K562 (cell line): Measurements from ENCODE around the gene PLA2G2E.

Experiments used
- CREM ChIP-seq: IDR thresholded peaks from 2 replicates; pipeline ENCODE4 v1.6.1; 2014; ENCODE audit warnings: antibody characterized with exemption, low read depth
- GATAD2B ChIP-seq: fragments of 450-650 bp; IDR thresholded peaks from 2 replicates; pipeline ENCODE4 v1.6.1; 2017; ENCODE audit warnings: mild to moderate bottlenecking, borderline replicate concordance
- HIVEP1 ChIP-seq: fragments of 250-450 bp; sonication (Bioruptor Pico); IDR thresholded peaks from 2 replicates; pipeline ENCODE4 v1.4.0; 2020; ENCODE audit warnings: mild to moderate bottlenecking
- JUN ChIP-seq, 2 experiments: sonication (generic) in 1 of 2; formaldehyde crosslinking in 1 of 2; IDR thresholded peaks; 2 replicates each; pipeline versions ENCODE4 v1.6.1 to v1.8.0; 2012 to 2022; ENCODE audit warnings: borderline replicate concordance in 2 of 2, mild to moderate bottlenecking in 2 of 2, improper control_type of control experiment in 1 of 2, low read depth in 1 of 2, low read length in 1 of 2, missing genetic modification reagents in 1 of 2
- KAT7 ChIP-seq: sonication (generic); formaldehyde crosslinking; IDR thresholded peaks from 2 replicates; pipeline ENCODE4 v1.8.0; 2022; ENCODE audit warnings: missing genetic modification reagents, mild to moderate bottlenecking, borderline replicate concordance
- MXI1 ChIP-seq: IDR thresholded peaks from 2 replicates; pipeline ENCODE4 v1.6.1; 2011; ENCODE audit warnings: low read depth, mild to moderate bottlenecking, improper control_type of control experiment, low read length
- TARDBP ChIP-seq: fragments of 450-650 bp; IDR thresholded peaks from 2 replicates; pipeline ENCODE4 v1.6.1; 2016
- TCF3 ChIP-seq: sonication (generic); formaldehyde crosslinking; IDR thresholded peaks from 2 replicates; pipeline ENCODE4 v1.4.0; 2020; ENCODE audit warnings: mild to moderate bottlenecking, missing genetic modification reagents
- ZFP1 ChIP-seq: fragments of 450-650 bp; formaldehyde crosslinking; IDR thresholded peaks from 2 replicates; pipeline ENCODE4 v1.4.0; 2020; ENCODE audit warnings: mild to moderate bottlenecking, mixed read lengths

GRCh38 chr1:19946971-19947370 lies 23.6 kb upstream of the PLA2G2E start:
- TF ChIP-seq GATAD2B, result no peak
- TF ChIP-seq ZFP1 (CRISPR knock-in tag), result no peak
- TF ChIP-seq MXI1, result no peak
- no peak for TF ChIP-seq KAT7 (CRISPR knock-in tag)
- no peak for TF ChIP-seq TARDBP
- no peak for TF ChIP-seq CREM
- TF ChIP-seq HIVEP1 (CRISPR knock-in tag), result no peak
- no peak for TF ChIP-seq TCF3 (CRISPR knock-in tag)
- no peak for TF ChIP-seq JUN (IDR thresholded peaks at IDR 0.05; ENCODE audit: borderline replicate concordance, low read depth, low read length)
- TF ChIP-seq JUN (CRISPR knock-in tag; IDR thresholded peaks at IDR 0.05; ENCODE audit: borderline replicate concordance), result no peak
